Thyroid gland (tissue), 4 donors: ENCODE data around the gene CIAPIN1. TPM values are rescaled to one million over a fixed set of nuclear protein-coding genes. Genes with fewer than 3 reads are reported as not detected.

Experiments
- DNase-seq, 2 donors: peaks; one replicate each; pipeline ENCODE4 v3.0.0-alpha.2; 2019
- H3K27ac ChIP-seq, 3 donors: fragments of 200-600 bp; sonication (generic); 1 replicate in 2 of 3; 2 replicates in 1 of 3; pipeline ENCODE4 v1.5.1; 2016 to 2019; ENCODE audit warnings: mild to moderate bottlenecking in 1 of 3, moderate library complexity in 1 of 3
- H3K27me3 ChIP-seq: fragments of 200-600 bp; sonication (generic); one replicate; pipeline ENCODE4 v1.5.1; 2019
- H3K36me3 ChIP-seq, 2 donors: fragments of 200-600 bp; sonication (generic); one replicate each; pipeline ENCODE4 v1.5.1; 2016 to 2019
- H3K4me1 ChIP-seq, 2 donors: fragments of 200-600 bp; sonication (generic); one replicate each; pipeline ENCODE4 v1.5.1; 2017 to 2019
- H3K4me3 ChIP-seq, 3 donors: fragments of 200-600 bp; sonication (generic); replicated peaks in 1 of 3; 1 replicate in 2 of 3; 2 replicates in 1 of 3; pipeline ENCODE4 v1.5.1; 2016; ENCODE audit warnings: mild to moderate bottlenecking in 1 of 3
- H3K9me3 ChIP-seq: fragments of 200-600 bp; sonication (generic); one replicate; pipeline ENCODE4 v1.5.1; 2017
- POLR2A ChIP-seq, 2 donors: fragments of 450-650 bp; IDR thresholded peaks; one replicate each; pipeline ENCODE4 v1.6.1; 2017; ENCODE audit warnings: antibody characterized with exemption in 2 of 2, mild to moderate bottlenecking in 2 of 2, moderate library complexity in 1 of 2
- WGBS, 2 donors: methylation state at CpG; one replicate each; pipeline ENCODE4 v1.1.5; 2017; 5-methylcytosine and 5-hydroxymethylcytosine counted together
- intact Hi-C: fragments of 100-400 bp; cut with DNase I; formaldehyde crosslinking; loops from one replicate; pipeline ENCODE4 v1.15.1; 2023
- total RNA-seq, 4 donors: library from RNA; depleted of rRNA; stranded (reverse); fragments of >200 nt; gene quantifications; one replicate each; pipeline ENCODE4 v1.2.3, GENCODE V29; 2016
- TF ChIP-seq, protein P1 (sequence below), 6 experiments: fragments of 200-600 bp in 3 of 6; fragments of 450-650 bp in 3 of 6; sonication (generic) in 3 of 6; IDR thresholded peaks; one replicate each; pipeline ENCODE4 v1.5.1; 2016 to 2019; ENCODE audit warnings: antibody characterized with exemption in 6 of 6, mild to moderate bottlenecking in 2 of 6, inconsistent platforms in 1 of 6, moderate library complexity in 1 of 6

CIAPIN1 gene
- total RNA-seq, 4 donors from 2014 or later = 29.2 to 41.2 (median 35.5) TPM

DNA sequence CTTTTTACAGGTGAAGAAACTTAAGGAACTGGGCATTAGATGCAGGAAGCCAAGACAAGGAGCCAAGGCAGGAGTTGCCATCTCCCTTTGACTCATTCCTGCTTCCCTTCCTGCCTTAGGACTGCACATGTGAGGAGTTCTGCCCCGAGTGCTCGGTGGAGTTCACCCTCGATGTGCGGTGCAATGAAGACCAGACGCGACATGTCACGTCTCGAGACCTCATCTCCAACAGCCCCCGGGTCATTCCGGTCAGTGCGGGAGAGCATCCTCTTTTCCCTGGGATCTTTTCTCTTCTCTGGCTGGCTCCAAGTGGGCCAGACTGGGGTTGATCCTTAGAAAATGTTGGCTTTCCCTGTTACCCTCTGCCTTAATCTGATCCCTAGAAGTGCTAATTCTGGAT is 21.9 kb upstream of the CIAPIN1 start:
- WGBS, 2 donors = 83 to 91% methylated on average over 11 of the region's 11 CpGs
- peaks cover 63 to 76% of the 10 kb centered on the region in 2 donors for H3K36me3 ChIP-seq
- no peak overlapping the region for H3K27ac ChIP-seq
- DNase-seq = no peak
- TF ChIP-seq, protein P1, sequence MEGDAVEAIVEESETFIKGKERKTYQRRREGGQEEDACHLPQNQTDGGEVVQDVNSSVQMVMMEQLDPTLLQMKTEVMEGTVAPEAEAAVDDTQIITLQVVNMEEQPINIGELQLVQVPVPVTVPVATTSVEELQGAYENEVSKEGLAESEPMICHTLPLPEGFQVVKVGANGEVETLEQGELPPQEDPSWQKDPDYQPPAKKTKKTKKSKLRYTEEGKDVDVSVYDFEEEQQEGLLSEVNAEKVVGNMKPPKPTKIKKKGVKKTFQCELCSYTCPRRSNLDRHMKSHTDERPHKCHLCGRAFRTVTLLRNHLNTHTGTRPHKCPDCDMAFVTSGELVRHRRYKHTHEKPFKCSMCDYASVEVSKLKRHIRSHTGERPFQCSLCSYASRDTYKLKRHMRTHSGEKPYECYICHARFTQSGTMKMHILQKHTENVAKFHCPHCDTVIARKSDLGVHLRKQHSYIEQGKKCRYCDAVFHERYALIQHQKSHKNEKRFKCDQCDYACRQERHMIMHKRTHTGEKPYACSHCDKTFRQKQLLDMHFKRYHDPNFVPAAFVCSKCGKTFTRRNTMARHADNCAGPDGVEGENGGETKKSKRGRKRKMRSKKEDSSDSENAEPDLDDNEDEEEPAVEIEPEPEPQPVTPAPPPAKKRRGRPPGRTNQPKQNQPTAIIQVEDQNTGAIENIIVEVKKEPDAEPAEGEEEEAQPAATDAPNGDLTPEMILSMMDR (IDR thresholded peaks at IDR 0.05) = no peak
- no peak for TF ChIP-seq POLR2A (IDR thresholded peaks at IDR 0.05)
- no peaks in the 10 kb centered on the region for H3K9me3 ChIP-seq
- H3K4me1 ChIP-seq = peaks cover 3 to 23% of the 10 kb centered on the region in 2 donors
- intact Hi-C loops = no loop called here
- no peaks in the 10 kb centered on the region for H3K27me3 ChIP-seq
- H3K4me3 ChIP-seq = no peak overlapping the region

GRCh38 chr16:57468346-57468745 is 21.2 kb upstream of the CIAPIN1 start:
- Histone ChIP-seq H3K4me1 (peaks cover 10 to 30% of the 10 kb centered on the region in 2 donors), H3K4me3 (no peak overlapping the region), H3K27ac (no peak overlapping the region), H3K36me3 (peaks cover 61 to 69% of the 10 kb centered on the region in 2 donors), H3K27me3 (no peaks in the 10 kb centered on the region), H3K9me3 (no peaks in the 10 kb centered on the region)
- intact Hi-C loops = no loop called here
- TF ChIP-seq POLR2A (IDR thresholded peaks at IDR 0.05) = no peak
- TF ChIP-seq, protein P1 (IDR thresholded peaks at IDR 0.05) = no peak
- WGBS, 2 donors = 87 to 92% methylated on average over 2 of the region's 2 CpGs
- DNase-seq = no peak

GRCh38 chr16:57464523-57464922 is 17.3 kb upstream of the CIAPIN1 start:
- no peak overlapping the region for H3K4me3 ChIP-seq
- WGBS, 2 donors = 93 to 94% methylated on average over 2 of the region's 2 CpGs
- intact Hi-C loops = loop anchor here (5.0 kb wide), 1 partner anchor 53 kb away; no protein-coding TSS in a partner anchor
- H3K36me3 ChIP-seq = peaks cover 47% of the 10 kb centered on the region in 2 donors
- peaks cover 14 to 23% of the 10 kb centered on the region in 2 donors for H3K4me1 ChIP-seq
- TF ChIP-seq POLR2A (IDR thresholded peaks at IDR 0.05) = no peak
- TF ChIP-seq, protein P1 (IDR thresholded peaks at IDR 0.05) = no peak
- DNase-seq = no peak
- H3K27ac ChIP-seq = no peak overlapping the region
- H3K9me3 ChIP-seq = no peaks in the 10 kb centered on the region
- no peaks in the 10 kb centered on the region for H3K27me3 ChIP-seq

DNA sequence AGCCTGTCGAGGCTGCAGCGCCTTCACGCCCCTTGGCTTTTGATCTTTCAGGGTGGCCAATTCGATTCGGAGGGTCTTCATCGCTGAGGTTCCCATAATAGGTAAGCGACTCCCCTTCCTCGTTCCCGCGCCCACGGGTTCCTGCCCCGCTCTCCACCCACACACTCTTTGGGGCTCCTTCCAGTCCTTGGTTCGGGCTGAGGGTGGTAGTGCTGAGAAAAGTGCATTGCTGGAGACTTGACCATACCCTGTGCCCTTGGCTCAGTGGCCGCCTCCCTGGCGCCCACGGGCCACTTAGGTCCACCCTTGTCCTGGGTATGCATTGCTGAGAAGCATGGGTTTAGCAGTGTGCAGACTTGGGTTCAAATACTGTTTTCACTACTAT is 15.8 kb upstream of the CIAPIN1 start:
- H3K36me3 ChIP-seq = peaks cover 42 to 46% of the 10 kb centered on the region in 2 donors
- no peaks in the 10 kb centered on the region for H3K27me3 ChIP-seq
- peaks cover 14 to 23% of the 10 kb centered on the region in 2 donors for H3K4me1 ChIP-seq
- DNase-seq = no peak
- 0 to 2% methylated on average over 13 to 14 of the region's 16 CpGs for WGBS, 2 donors
- intact Hi-C loops = loop anchor here (5.0 kb wide), 1 partner anchor 54 kb away; no protein-coding TSS in a partner anchor
- no peaks in the 10 kb centered on the region for H3K9me3 ChIP-seq
- peak overlapping the region; percentile 80 to 89 (median 85) for H3K27ac ChIP-seq
- H3K4me3 ChIP-seq = peak overlapping the region; percentile 54 to 96 (median 86)
- no peak for TF ChIP-seq POLR2A (IDR thresholded peaks at IDR 0.05)
- TF ChIP-seq, protein P1 (IDR thresholded peaks at IDR 0.05) = no peak

GRCh38 chr16:57462209-57462977 is 15.2 kb upstream of the CIAPIN1 start, which contains the start of gene POLR2C:
Gene POLR2C (plus strand): TSS chr16:57462679. CDS start chr16:57462725, 46 bp downstream.
- Histone ChIP-seq H3K4me3 (peak within 1 kb of the TSS; percentile 54 to 96 (median 86)), H3K36me3 (peaks cover 43 to 46% of the 10 kb centered on the region in 2 donors), H3K9me3 (no peaks in the 10 kb centered on the region), H3K27me3 (no peaks in the 10 kb centered on the region), H3K27ac (peak within 1 kb of the TSS; percentile 80 to 89 (median 85)), H3K4me1 (peaks cover 14 to 23% of the 10 kb centered on the region in 2 donors)
- intact Hi-C loops = loop anchor here (5.0 kb wide), 1 partner anchor 55 kb away; no protein-coding TSS in a partner anchor
- DNase-seq = peak; percentile 86 to 89
- 3 to 4% methylated on average over 10 of the region's 47 CpGs for WGBS, 2 donors
- peak in 1 of 2 donors; percentile 79 for TF ChIP-seq POLR2A (IDR thresholded peaks at IDR 0.05)
- TF ChIP-seq, protein P1 (IDR thresholded peaks at IDR 0.05) = peak; percentile 86 to 98 (median 96)
